Keratinocyte (primary cell): ENCODE results near the gene SNRK. TPM values are rescaled to one million over a fixed set of nuclear protein-coding genes. Genes with fewer than 3 reads are reported as not detected.

Source experiments
- DNase-seq: peaks from one replicate; pipeline ENCODE4 v3.0.0-alpha.2; 2011; ENCODE audit warnings: low read depth, missing footprints, low spot score
- FAIRE-seq: peaks from 2 replicates; lab custom pipeline; 2011; peaks lifted over from hg19 to GRCh38; lab: Jason Lieb, UNC
- H2AFZ ChIP-seq: 2 replicates; pipeline ENCODE4 v1.6.0; 2012; ENCODE audit warnings: low read length, control low read depth, inconsistent platforms; ENCODE audit not compliant: control insufficient read depth
- H3K27ac ChIP-seq: 2 replicates; pipeline ENCODE4 v1.5.1; 2011; ENCODE audit warnings: low read length; ENCODE audit not compliant: control insufficient read depth, insufficient read depth
- H3K27me3 ChIP-seq: 3 replicates; pipeline ENCODE4 v1.6.0; 2011; ENCODE audit warnings: low read length; ENCODE audit not compliant: control insufficient read depth, insufficient read depth; ENCODE audit errors: extremely low read depth
- H3K36me3 ChIP-seq, 2 experiments: 2 replicates in 1 of 2; 3 replicates in 1 of 2; pipeline ENCODE4 v1.5.1; 2011; ENCODE audit warnings: low read length in 2 of 2, mild to moderate bottlenecking in 1 of 2; ENCODE audit not compliant: control insufficient read depth in 2 of 2, insufficient read depth in 2 of 2; ENCODE audit errors: extremely low read depth in 1 of 2
- H3K4me1 ChIP-seq: 3 replicates; pipeline ENCODE4 v1.5.1; 2011; ENCODE audit warnings: low read length; ENCODE audit not compliant: control insufficient read depth, insufficient read depth; ENCODE audit errors: extremely low read depth
- H3K4me2 ChIP-seq: 3 replicates; pipeline ENCODE4 v1.6.0; 2011; ENCODE audit warnings: low read depth, low read length; ENCODE audit not compliant: control insufficient read depth, insufficient read depth; ENCODE audit errors: extremely low read depth
- H3K4me3 ChIP-seq, 3 experiments: fragments of 200-600 bp in 1 of 3; sonication (generic) in 1 of 3; 2 replicates in 2 of 3; 3 replicates in 1 of 3; pipeline ENCODE4 v1.5.1; 2011 to 2016; ENCODE audit warnings: low read length in 3 of 3, mild to moderate bottlenecking in 3 of 3, control low read depth in 2 of 3, inconsistent platforms in 1 of 3, low read depth in 1 of 3, mixed read lengths in 1 of 3, mixed run types in 1 of 3, moderate library complexity in 1 of 3; ENCODE audit not compliant: control insufficient read depth in 2 of 3, insufficient read depth in 2 of 3; ENCODE audit errors: extremely low read depth in 1 of 3
- H3K79me2 ChIP-seq: 2 replicates; pipeline ENCODE4 v1.6.0; 2012; ENCODE audit warnings: low read length; ENCODE audit not compliant: control insufficient read depth, insufficient read depth
- H3K9ac ChIP-seq: 3 replicates; pipeline ENCODE4 v1.6.0; 2011; ENCODE audit warnings: low read length; ENCODE audit not compliant: control insufficient read depth, insufficient read depth; ENCODE audit errors: extremely low read depth
- H3K9me1 ChIP-seq: 3 replicates; pipeline ENCODE4 v1.6.0; 2011; ENCODE audit warnings: low read length; ENCODE audit not compliant: control insufficient read depth, insufficient read depth; ENCODE audit errors: extremely low read depth
- H3K9me3 ChIP-seq: 2 replicates; pipeline ENCODE4 v1.5.1; 2012; ENCODE audit warnings: low read depth, low read length; ENCODE audit not compliant: control insufficient read depth
- H4K20me1 ChIP-seq: 3 replicates; pipeline ENCODE4 v1.6.0; 2011; ENCODE audit warnings: low read length; ENCODE audit not compliant: control insufficient read depth, insufficient read depth; ENCODE audit errors: extremely low read depth
- EZH2 ChIP-seq: IDR thresholded peaks from one replicate; pipeline ENCODE4 v1.6.1; 2012; ENCODE audit warnings: inconsistent platforms, mild to moderate bottlenecking, low read length, moderate library complexity
- dilution Hi-C: fragments of 300-500 bp; cut with MboI; formaldehyde crosslinking; loops from one replicate; pipeline ENCODE4 v1.7.0; 2020; ENCODE audit warnings: low sequenced_read_pairs; ENCODE audit not compliant: extremely low pct_ligation_motif_present
- polyA plus RNA-seq, 5 experiments: library from polyadenylated mRNA; depleted of rRNA in 3 of 5; stranded (reverse) in 3 of 5; stranded (forward) in 1 of 5; unstranded in 1 of 5; fragments of >200 nt; gene quantifications; 1 replicate in 1 of 5; 2 replicates in 3 of 5; 3 replicates in 1 of 5; pipeline versions ENCODE4 v1.2.1 to v1.2.3, GENCODE V29; 2011 to 2012; ENCODE audit warnings: missing spikeins in 2 of 5, low read depth in 1 of 5, low replicate concordance in 1 of 5
- TF ChIP-seq, protein P1 (sequence below), 3 experiments: IDR thresholded peaks in 1 of 3; conservative IDR thresholded peaks in 1 of 3; optimal IDR thresholded peaks in 1 of 3; 2 replicates in 2 of 3; 3 replicates in 1 of 3; pipeline versions ENCODE3 to v1.5.1; 2011; ENCODE audit warnings: low read length in 3 of 3, mild to moderate bottlenecking in 3 of 3, moderate library complexity in 2 of 3, control low read depth in 1 of 3, inconsistent platforms in 1 of 3; ENCODE audit not compliant: insufficient read depth in 2 of 3; ENCODE audit errors: extremely low read depth in 1 of 3

The SNRK gene
- polyA plus RNA-seq, 1 donor (not counting 4 experiments of a cell fraction or from before 2014, with no cell fraction given) = 15.7 TPM

DNA sequence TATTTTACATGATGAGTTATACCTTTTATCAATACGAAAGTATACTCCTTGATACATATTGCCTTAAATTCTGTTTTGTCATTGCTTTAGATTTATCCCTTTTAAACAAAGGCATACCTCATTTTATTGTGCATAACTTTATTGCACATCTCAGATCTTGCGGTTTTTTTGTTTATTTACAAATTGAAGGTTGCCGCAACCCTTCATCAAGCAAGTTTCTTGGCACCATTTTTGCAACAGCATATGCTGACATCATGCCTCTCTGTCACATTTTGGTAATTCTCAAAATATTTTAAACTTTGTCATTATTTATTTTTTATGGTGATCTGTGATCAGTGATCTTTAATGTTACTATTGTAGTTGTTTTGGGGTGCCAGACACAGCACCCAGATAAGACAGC, 20.9 kb downstream of the SNRK start:
- H3K79me2 ChIP-seq = peaks cover 49% of the 10 kb centered on the region
- dilution Hi-C loops = no loop called here

DNA sequence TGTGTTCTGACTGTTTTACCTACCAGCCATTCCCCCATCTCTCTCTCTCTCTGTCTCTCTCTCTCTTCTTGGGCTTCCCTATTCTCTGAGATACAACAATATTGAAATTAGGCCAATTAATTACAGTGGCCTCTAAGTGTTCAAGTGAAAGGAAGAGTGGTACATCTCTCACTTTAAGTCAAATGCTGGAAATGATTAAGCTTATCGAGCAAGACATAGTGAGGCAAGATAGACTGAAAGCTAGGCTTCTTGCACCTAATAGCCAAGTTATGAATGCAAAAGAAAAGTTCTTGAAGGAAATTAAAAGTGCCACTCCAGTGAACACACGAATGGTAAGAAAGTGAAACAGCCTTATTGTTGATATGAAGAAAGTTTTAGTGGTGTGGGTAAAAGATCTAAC, 21.3 kb downstream of the SNRK start:
- H3K27ac ChIP-seq = no peak overlapping the region
- no peak for FAIRE-seq
- no peak overlapping the region for H2AFZ ChIP-seq
- H3K9ac ChIP-seq = no peak overlapping the region
- DNase-seq = no peak
- TF ChIP-seq, protein P1, sequence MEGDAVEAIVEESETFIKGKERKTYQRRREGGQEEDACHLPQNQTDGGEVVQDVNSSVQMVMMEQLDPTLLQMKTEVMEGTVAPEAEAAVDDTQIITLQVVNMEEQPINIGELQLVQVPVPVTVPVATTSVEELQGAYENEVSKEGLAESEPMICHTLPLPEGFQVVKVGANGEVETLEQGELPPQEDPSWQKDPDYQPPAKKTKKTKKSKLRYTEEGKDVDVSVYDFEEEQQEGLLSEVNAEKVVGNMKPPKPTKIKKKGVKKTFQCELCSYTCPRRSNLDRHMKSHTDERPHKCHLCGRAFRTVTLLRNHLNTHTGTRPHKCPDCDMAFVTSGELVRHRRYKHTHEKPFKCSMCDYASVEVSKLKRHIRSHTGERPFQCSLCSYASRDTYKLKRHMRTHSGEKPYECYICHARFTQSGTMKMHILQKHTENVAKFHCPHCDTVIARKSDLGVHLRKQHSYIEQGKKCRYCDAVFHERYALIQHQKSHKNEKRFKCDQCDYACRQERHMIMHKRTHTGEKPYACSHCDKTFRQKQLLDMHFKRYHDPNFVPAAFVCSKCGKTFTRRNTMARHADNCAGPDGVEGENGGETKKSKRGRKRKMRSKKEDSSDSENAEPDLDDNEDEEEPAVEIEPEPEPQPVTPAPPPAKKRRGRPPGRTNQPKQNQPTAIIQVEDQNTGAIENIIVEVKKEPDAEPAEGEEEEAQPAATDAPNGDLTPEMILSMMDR (optimal IDR thresholded peaks at IDR 0.05 in 1 of 3, IDR thresholded peaks at IDR 0.05 in 1 of 3, conservative IDR thresholded peaks at IDR 0.05 in 1 of 3; ENCODE audit: extremely low read depth in 1 of 3, insufficient read depth in 2 of 3, low read length in 3 of 3) = no peak
- no peak for TF ChIP-seq EZH2
- H3K9me3 ChIP-seq = no peaks in the 10 kb centered on the region
- peaks cover 8 to 12% of the 10 kb centered on the region in 2 experiments for H3K36me3 ChIP-seq
- H3K4me1 ChIP-seq = no peaks in the 10 kb centered on the region
- dilution Hi-C loops = no loop called here
- H4K20me1 ChIP-seq = no peaks in the 10 kb centered on the region
- no peak overlapping the region for H3K4me3 ChIP-seq
- H3K9me1 ChIP-seq = peaks cover 2% of the 10 kb centered on the region
- H3K27me3 ChIP-seq = no peaks in the 10 kb centered on the region
- no peak overlapping the region for H3K4me2 ChIP-seq
- peaks cover 51% of the 10 kb centered on the region for H3K79me2 ChIP-seq

More for the DNA sequence above, 20.9 kb downstream of the SNRK start:
- TF ChIP-seq EZH2 = no peak
- TF ChIP-seq, protein P1 (optimal IDR thresholded peaks at IDR 0.05 in 1 of 3, IDR thresholded peaks at IDR 0.05 in 1 of 3, conservative IDR thresholded peaks at IDR 0.05 in 1 of 3; ENCODE audit: extremely low read depth in 1 of 3, insufficient read depth in 2 of 3, low read length in 3 of 3) = no peak
- Histone ChIP-seq H3K27ac (no peak overlapping the region), H3K27me3 (no peaks in the 10 kb centered on the region), H3K36me3 (peaks cover 8 to 12% of the 10 kb centered on the region in 2 experiments), H3K4me2 (no peak overlapping the region), H3K9me3 (no peaks in the 10 kb centered on the region), H4K20me1 (no peaks in the 10 kb centered on the region), H3K9ac (no peak overlapping the region), H3K9me1 (peaks cover 2% of the 10 kb centered on the region), H2AFZ (no peak overlapping the region), H3K4me3 (no peak overlapping the region), H3K4me1 (no peaks in the 10 kb centered on the region)
- DNase-seq (no peak), FAIRE-seq (no peak)
